Gastrocnemius medialis (tissue), 4 donors: ENCODE measurements around the gene IGSF21. TPM values are rescaled to one million over a fixed set of nuclear protein-coding genes. Genes with fewer than 3 reads are reported as not detected.

Experiments
- ATAC-seq, 2 donors: fragments of 150-250 bp; one replicate each; pipeline ENCODE4 v1.9.1; 2016
- DNase-seq, 2 donors: peaks; one replicate each; pipeline ENCODE4 v3.0.0-alpha.2; 2019
- H3K27ac ChIP-seq, 4 donors: fragments of 200-600 bp; sonication (generic); 1 replicate in 1 of 4; 2 replicates in 3 of 4; pipeline ENCODE4 v1.5.1; 2016 to 2018; ENCODE audit warnings: mild to moderate bottlenecking in 2 of 4, moderate library complexity in 1 of 4
- H3K27me3 ChIP-seq, 3 donors: fragments of 200-600 bp; sonication (generic) in 2 of 3; 1 replicate in 1 of 3; 2 replicates in 2 of 3; pipeline versions ENCODE4 v1.5.1 to v1.6.0; 2016 to 2019; ENCODE audit warnings: mild to moderate bottlenecking in 1 of 3, moderate library complexity in 1 of 3
- H3K36me3 ChIP-seq, 2 donors: fragments of 200-600 bp; sonication (generic) in 1 of 2; one replicate each; pipeline ENCODE4 v1.5.1; 2017 to 2018
- H3K4me1 ChIP-seq, 2 donors: fragments of 200-600 bp; sonication (generic) in 1 of 2; one replicate each; pipeline ENCODE4 v1.5.1; 2016 to 2017; ENCODE audit warnings: mild to moderate bottlenecking in 2 of 2
- H3K4me3 ChIP-seq, 4 donors: fragments of 200-600 bp; sonication (generic) in 3 of 4; 1 replicate in 1 of 4; 2 replicates in 3 of 4; pipeline ENCODE4 v1.5.1; 2016 to 2019; ENCODE audit warnings: mild to moderate bottlenecking in 2 of 4
- H3K9me3 ChIP-seq, 3 donors: fragments of 200-600 bp; sonication (generic) in 2 of 3; 1 replicate in 1 of 3; 2 replicates in 2 of 3; pipeline ENCODE4 v1.5.1; 2016 to 2019
- CTCF ChIP-seq, 5 experiments: fragments of 450-650 bp in 3 of 5; fragments of 200-600 bp in 2 of 5; sonication (generic) in 2 of 5; IDR thresholded peaks in 4 of 5; conservative IDR thresholded peaks in 1 of 5; 1 replicate in 4 of 5; 2 replicates in 1 of 5; pipeline ENCODE4 v1.5.1; 2016 to 2019; ENCODE audit warnings: antibody characterized with exemption in 5 of 5, mild to moderate bottlenecking in 3 of 5, moderate library complexity in 3 of 5
- POLR2A ChIP-seq, 2 donors: fragments of 450-650 bp; IDR thresholded peaks; one replicate each; pipeline ENCODE4 v1.6.1; 2017; ENCODE audit warnings: antibody characterized with exemption in 2 of 2, mild to moderate bottlenecking in 2 of 2, moderate library complexity in 2 of 2
- in situ Hi-C, 4 donors: fragments of 200-750 bp; cut with MboI; loops; one replicate each; pipeline versions ENCODE4 v1.15.0 to v1.8.0; 2017; ENCODE audit warnings: low sequenced_read_pairs in 4 of 4
- intact Hi-C: fragments of 100-400 bp; cut with DNase I; formaldehyde crosslinking; loops from one replicate; pipeline ENCODE4 v1.15.1; 2023; ENCODE audit warnings: low total_unique reads
- total RNA-seq, 4 donors: library from RNA; depleted of rRNA; stranded (reverse); fragments of >200 nt; gene quantifications; one replicate each; pipeline versions ENCODE4 v1.1.0 to v1.2.3, GENCODE V29; 2016

Gene IGSF21
- total RNA-seq, 4 donors from 2014 or later = 0.32 to 0.66 (median 0.53) TPM

GRCh38 chr1:18312961-18313360, 205.4 kb downstream of the IGSF21 start:
- Histone ChIP-seq H3K36me3 (no peaks in the 10 kb centered on the region), H3K9me3 (no peaks in the 10 kb centered on the region), H3K4me1 (no peaks in the 10 kb centered on the region), H3K27ac (no peak overlapping the region), H3K4me3 (no peak overlapping the region), H3K27me3 (peaks cover 0 to 5% (median 3%) of the 10 kb centered on the region in 3 donors)
- in situ Hi-C loops (no loop called here), intact Hi-C loops (no loop called here)
- TF ChIP-seq POLR2A (IDR thresholded peaks at IDR 0.05) (no peak), CTCF (IDR thresholded peaks at IDR 0.05 in 4 of 5, conservative IDR thresholded peaks at IDR 0.05 in 1 of 5) (no peak)
- DNase-seq = no peak
- no peak for ATAC-seq

- no peaks in the 10 kb centered on the region for H3K36me3 ChIP-seq
- in situ Hi-C loops = no loop called here
- ATAC-seq = no peak
- no peaks in the 10 kb centered on the region for H3K9me3 ChIP-seq
- H3K4me1 ChIP-seq = no peaks in the 10 kb centered on the region
- H3K27ac ChIP-seq = no peak overlapping the region
- no peak for DNase-seq
- peaks cover 0 to 5% (median 3%) of the 10 kb centered on the region in 3 donors for H3K27me3 ChIP-seq
- no peak overlapping the region for H3K4me3 ChIP-seq
- intact Hi-C loops = no loop called here
- no peak for TF ChIP-seq POLR2A (IDR thresholded peaks at IDR 0.05)
- TF ChIP-seq CTCF (IDR thresholded peaks at IDR 0.05 in 4 of 5, conservative IDR thresholded peaks at IDR 0.05 in 1 of 5) = no peak
These were observed 205.9 kb downstream of the IGSF21 start for GRCh38 chr1:18313523-18313922.

- ATAC-seq (no peak), DNase-seq (no peak)
- Histone ChIP-seq H3K27me3 (peaks cover 0 to 5% (median 3%) of the 10 kb centered on the region in 3 donors), H3K27ac (no peak overlapping the region), H3K9me3 (no peaks in the 10 kb centered on the region), H3K4me3 (no peak overlapping the region), H3K36me3 (no peaks in the 10 kb centered on the region), H3K4me1 (no peaks in the 10 kb centered on the region)
- intact Hi-C loops (no loop called here), in situ Hi-C loops (no loop called here)
- TF ChIP-seq POLR2A (IDR thresholded peaks at IDR 0.05) (no peak), CTCF (IDR thresholded peaks at IDR 0.05 in 4 of 5, conservative IDR thresholded peaks at IDR 0.05 in 1 of 5) (no peak)
These were observed 206.8 kb downstream of the IGSF21 start for GRCh38 chr1:18314399-18314798.

- in situ Hi-C loops = no loop called here
- TF ChIP-seq POLR2A (IDR thresholded peaks at IDR 0.05) (no peak), CTCF (IDR thresholded peaks at IDR 0.05 in 4 of 5, conservative IDR thresholded peaks at IDR 0.05 in 1 of 5) (no peak)
These were observed 207.9 kb downstream of the IGSF21 start for GRCh38 chr1:18315449-18315848.

GRCh38 chr1:18316764-18317163, 209.2 kb downstream of the IGSF21 start:
- in situ Hi-C loops = no loop called here
- Histone ChIP-seq H3K36me3 (no peaks in the 10 kb centered on the region), H3K4me1 (no peaks in the 10 kb centered on the region), H3K4me3 (no peak overlapping the region), H3K9me3 (no peaks in the 10 kb centered on the region), H3K27ac (no peak overlapping the region), H3K27me3 (peaks cover 0 to 3% (median 3%) of the 10 kb centered on the region in 3 donors)
- no peak for ATAC-seq
- no peak for DNase-seq
- no peak for TF ChIP-seq CTCF (IDR thresholded peaks at IDR 0.05 in 4 of 5, conservative IDR thresholded peaks at IDR 0.05 in 1 of 5)
- no peak for TF ChIP-seq POLR2A (IDR thresholded peaks at IDR 0.05)
- intact Hi-C loops = no loop called here

More at GRCh38 chr1:18315449-18315848, 207.9 kb downstream of the IGSF21 start:
- no peak for DNase-seq
- H3K36me3 ChIP-seq = no peaks in the 10 kb centered on the region
- no peaks in the 10 kb centered on the region for H3K9me3 ChIP-seq
- intact Hi-C loops = no loop called here
- no peak for ATAC-seq
- no peak overlapping the region for H3K4me3 ChIP-seq
- H3K4me1 ChIP-seq = no peaks in the 10 kb centered on the region
- H3K27ac ChIP-seq = no peak overlapping the region
- peaks cover 0 to 4% (median 3%) of the 10 kb centered on the region in 3 donors for H3K27me3 ChIP-seq
